Measurements from ENCODE around the gene SDC3.

The SDC3 gene

DNA sequence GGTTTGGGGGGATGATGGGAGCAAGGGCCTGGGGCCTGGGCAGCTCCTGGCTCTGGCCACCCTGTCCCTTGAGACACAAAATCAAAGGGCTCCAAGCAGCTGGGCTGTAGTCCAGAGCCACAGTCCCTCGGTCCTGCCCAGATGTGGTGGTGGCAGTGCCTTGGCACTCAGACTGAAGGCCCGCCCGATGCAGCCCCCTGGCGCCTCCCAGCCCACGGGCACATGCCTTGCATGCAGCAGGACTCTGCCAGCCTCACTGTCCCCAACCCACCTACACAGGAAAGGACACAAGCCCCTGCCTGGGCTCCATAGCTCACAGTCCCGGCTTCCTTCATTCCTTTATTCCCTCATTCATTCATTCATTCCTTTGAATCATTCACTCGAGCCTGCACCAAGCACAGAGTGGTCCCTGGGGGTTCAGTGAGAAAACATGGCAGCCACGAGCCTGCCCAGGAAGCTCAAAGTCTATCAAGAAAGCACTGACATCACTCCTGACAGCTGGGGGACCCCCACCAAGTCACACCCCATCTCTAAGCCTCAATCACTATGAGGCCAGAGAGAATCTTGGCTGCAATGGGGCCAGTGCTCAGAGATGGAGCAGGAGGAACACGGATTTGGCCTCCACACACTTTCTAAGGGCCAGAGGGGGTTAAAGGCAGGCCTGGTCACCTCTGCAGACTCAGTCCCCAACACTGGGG, 5.8 kb downstream of the SDC3 start:
- H3K9ac ChIP-seq (ENCODE audit: low read length) = peak overlapping the region; percentile 17
- DNase-seq = no peak
- H3K36me3 ChIP-seq (ENCODE audit: control insufficient read depth, insufficient read depth, low read length) = no peaks in the 10 kb centered on the region
- no peak overlapping the region for H3K4ac ChIP-seq (ENCODE audit: low read depth, low read length)
- H2BK120ac ChIP-seq (ENCODE audit: low read depth, low read length) = no peak overlapping the region
- H2AK5ac ChIP-seq (ENCODE audit: low read length) = peak overlapping the region; percentile 91
- no peak overlapping the region for H3K4me3 ChIP-seq (ENCODE audit: low read length)
- no peaks in the 10 kb centered on the region for H3K27me3 ChIP-seq (ENCODE audit: insufficient read depth, low read length, poor library complexity)
- H3K4me2 ChIP-seq (ENCODE audit: low read length) = no peak overlapping the region
- H3K79me1 ChIP-seq (ENCODE audit: low read length) = peaks cover 9% of the 10 kb centered on the region
- peaks cover 18% of the 10 kb centered on the region for H3K4me1 ChIP-seq (ENCODE audit: control insufficient read depth, low read depth, low read length)
- H3K27ac ChIP-seq (ENCODE audit: low read depth, low read length) = peak overlapping the region; percentile 19
- peak overlapping the region; percentile 80 for H3K56ac ChIP-seq (ENCODE audit: low read length)
- peaks cover 2% of the 10 kb centered on the region for H3K79me2 ChIP-seq (ENCODE audit: control insufficient read depth, insufficient read depth, low read length)
- H3K23ac ChIP-seq (ENCODE audit: low read length) = peak overlapping the region; percentile 16
- H4K8ac ChIP-seq (ENCODE audit: low read depth, low read length) = no peak overlapping the region
- H3K18ac ChIP-seq (ENCODE audit: low read length) = no peak overlapping the region
- no peak overlapping the region for H2BK15ac ChIP-seq (replicated peaks; ENCODE audit: low read depth)
- H2BK5ac ChIP-seq (ENCODE audit: low read length) = peak overlapping the region; percentile 32
- no CpG with 5 or more reads among the region's 9 CpGs for WGBS (ENCODE audit: extremely low coverage, insufficient coverage, low lambda C conversion rate)
- no peak overlapping the region for H4K5ac ChIP-seq (ENCODE audit: low read length)

DNA sequence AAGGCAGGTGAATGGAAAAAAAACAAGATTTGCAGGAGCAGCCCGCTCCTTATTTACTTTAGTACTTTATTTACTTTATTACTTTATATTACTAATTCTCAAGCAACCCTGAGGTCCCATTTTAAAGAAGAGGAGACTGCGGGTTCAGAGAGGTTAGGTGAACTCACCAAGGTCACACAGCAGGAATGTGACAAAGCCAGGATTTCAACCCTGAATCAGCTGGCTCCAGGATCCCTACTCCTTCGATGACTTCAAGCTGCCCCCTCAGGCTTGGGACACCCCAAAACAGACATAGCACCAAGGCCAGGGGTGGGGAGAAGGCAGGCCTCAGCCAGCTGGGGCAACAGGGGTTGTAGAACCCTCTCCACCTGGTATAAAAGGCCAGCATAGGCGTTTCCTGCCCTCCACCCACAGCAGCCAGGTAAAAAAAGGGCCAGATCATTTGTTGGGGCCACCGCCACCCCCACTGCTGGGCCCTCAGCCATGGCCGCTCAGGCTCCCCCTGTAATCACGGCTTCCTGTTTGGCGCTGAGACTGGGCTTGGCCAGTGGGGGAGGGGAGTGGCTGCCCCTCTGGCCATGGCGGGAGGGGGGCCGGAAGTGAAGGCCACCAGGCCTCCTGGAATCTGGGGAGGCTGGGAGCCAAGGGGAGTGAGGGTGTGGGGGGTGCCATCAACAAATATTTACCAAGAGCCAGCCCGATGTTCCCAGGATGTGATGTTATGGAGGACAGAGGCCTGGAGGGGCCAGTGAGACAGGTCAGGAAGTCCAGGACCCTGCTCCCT, 6.6 kb downstream of the SDC3 start:
- no peak overlapping the region for H4K5ac ChIP-seq (ENCODE audit: low read length)
- peak overlapping the region; percentile 34 for H3K27ac ChIP-seq (ENCODE audit: low read depth, low read length)
- peak overlapping the region; percentile 7 for H3K4ac ChIP-seq (ENCODE audit: low read depth, low read length)
- no peak overlapping the region for H2BK15ac ChIP-seq (replicated peaks; ENCODE audit: low read depth)
- peaks cover 13% of the 10 kb centered on the region for H3K4me1 ChIP-seq (ENCODE audit: control insufficient read depth, low read depth, low read length)
- H3K9ac ChIP-seq (ENCODE audit: low read length) = peak overlapping the region; percentile 17
- H3K23ac ChIP-seq (ENCODE audit: low read length) = no peak overlapping the region
- peak overlapping the region; percentile 54 for H2BK5ac ChIP-seq (ENCODE audit: low read length)
- no peak for DNase-seq
- H2AK5ac ChIP-seq (ENCODE audit: low read length) = peak overlapping the region; percentile 91
- no peaks in the 10 kb centered on the region for H3K36me3 ChIP-seq (ENCODE audit: control insufficient read depth, insufficient read depth, low read length)
- peak overlapping the region; percentile 3 for H3K18ac ChIP-seq (ENCODE audit: low read length)
- no peaks in the 10 kb centered on the region for H3K27me3 ChIP-seq (ENCODE audit: insufficient read depth, low read length, poor library complexity)
- no peak overlapping the region for H3K4me3 ChIP-seq (ENCODE audit: low read length)
- no peak overlapping the region for H3K4me2 ChIP-seq (ENCODE audit: low read length)
- WGBS (ENCODE audit: extremely low coverage, insufficient coverage, low lambda C conversion rate) = no CpG with 5 or more reads among the region's 11 CpGs
- no peaks in the 10 kb centered on the region for H3K79me2 ChIP-seq (ENCODE audit: control insufficient read depth, insufficient read depth, low read length)
- peak overlapping the region; percentile 0 for H4K8ac ChIP-seq (ENCODE audit: low read depth, low read length)
- no peak overlapping the region for H2BK120ac ChIP-seq (ENCODE audit: low read depth, low read length)
- H3K79me1 ChIP-seq (ENCODE audit: low read length) = peaks cover 5% of the 10 kb centered on the region
- H3K56ac ChIP-seq (ENCODE audit: low read length) = peak overlapping the region; percentile 80

DNA sequence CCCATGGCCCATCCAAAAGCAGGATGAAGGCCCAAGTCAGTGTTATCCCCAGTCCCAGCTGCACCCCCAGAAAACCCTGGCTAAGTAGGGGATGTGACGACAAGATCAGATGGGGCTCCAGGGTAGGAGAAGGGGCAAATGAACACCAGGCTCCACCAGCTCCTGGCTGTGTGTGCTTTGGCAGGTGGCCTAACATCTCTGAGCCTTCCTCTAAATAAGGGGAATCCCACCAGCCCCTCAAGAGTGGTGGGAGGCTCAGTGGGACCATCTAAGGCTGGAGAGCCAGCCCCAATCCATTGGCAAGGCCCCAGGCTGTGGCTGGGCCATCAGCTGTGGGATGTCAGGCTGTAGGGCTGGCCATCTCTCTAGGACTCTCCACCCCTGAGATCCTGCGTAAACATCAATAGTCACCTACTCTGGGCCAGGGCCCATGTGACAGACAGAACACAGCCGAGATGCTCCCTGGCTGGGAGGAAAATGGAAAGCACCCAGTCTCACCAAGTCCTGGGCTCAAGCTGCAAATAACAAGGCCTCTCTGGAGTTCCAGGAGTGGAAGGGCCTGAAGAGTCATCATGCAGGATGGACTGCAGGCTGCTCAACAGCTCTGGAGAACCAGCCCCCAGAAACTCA, 7.5 kb downstream of the SDC3 start:
- Histone ChIP-seq H2BK5ac (ENCODE audit: low read length) (no peak overlapping the region), H3K4me2 (ENCODE audit: low read length) (no peak overlapping the region), H3K4ac (ENCODE audit: low read depth, low read length) (no peak overlapping the region), H3K27me3 (ENCODE audit: insufficient read depth, low read length, poor library complexity) (no peaks in the 10 kb centered on the region), H2AK5ac (ENCODE audit: low read length) (no peak overlapping the region), H3K9ac (ENCODE audit: low read length) (no peak overlapping the region), H2BK120ac (ENCODE audit: low read depth, low read length) (no peak overlapping the region), H4K5ac (ENCODE audit: low read length) (no peak overlapping the region), H3K79me1 (ENCODE audit: low read length) (peaks cover 5% of the 10 kb centered on the region), H3K23ac (ENCODE audit: low read length) (no peak overlapping the region), H3K4me1 (ENCODE audit: control insufficient read depth, low read depth, low read length) (peaks cover 17% of the 10 kb centered on the region), H2BK15ac (replicated peaks; ENCODE audit: low read depth) (no peak overlapping the region), H3K79me2 (ENCODE audit: control insufficient read depth, insufficient read depth, low read length) (no peaks in the 10 kb centered on the region), H3K36me3 (ENCODE audit: control insufficient read depth, insufficient read depth, low read length) (no peaks in the 10 kb centered on the region), H3K18ac (ENCODE audit: low read length) (no peak overlapping the region), H3K56ac (ENCODE audit: low read length) (peak overlapping the region; percentile 0), H3K4me3 (ENCODE audit: low read length) (no peak overlapping the region), H4K8ac (ENCODE audit: low read depth, low read length) (no peak overlapping the region), H3K27ac (ENCODE audit: low read depth, low read length) (no peak overlapping the region)
- no CpG with 5 or more reads among the region's 3 CpGs for WGBS (ENCODE audit: extremely low coverage, insufficient coverage, low lambda C conversion rate)
- DNase-seq = no peak

DNA sequence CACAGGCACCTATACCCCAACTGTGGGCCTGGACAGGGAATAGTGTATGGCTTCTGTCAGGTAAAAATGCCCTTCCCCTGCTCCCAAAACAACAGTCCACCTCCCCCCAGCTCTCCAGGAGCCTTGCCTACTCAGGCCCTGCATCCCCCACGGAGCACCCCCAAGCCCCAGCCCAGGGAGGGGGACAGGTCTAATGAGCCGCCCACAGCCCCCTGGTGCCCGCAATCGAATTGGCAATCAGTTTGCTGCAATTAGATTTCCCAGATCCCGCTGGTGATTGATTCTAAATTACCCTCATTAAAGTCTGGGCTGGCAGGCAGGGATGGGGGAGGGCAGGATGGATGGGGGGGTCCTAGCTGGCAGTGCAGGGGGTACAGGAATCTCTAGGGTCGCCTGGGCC, 8.1 kb downstream of the SDC3 start:
- no peaks in the 10 kb centered on the region for H3K27me3 ChIP-seq (ENCODE audit: insufficient read depth, low read length, poor library complexity)
- peaks cover 19% of the 10 kb centered on the region for H3K4me1 ChIP-seq (ENCODE audit: control insufficient read depth, low read depth, low read length)
- no peak overlapping the region for H3K27ac ChIP-seq (ENCODE audit: low read depth, low read length)
- no peak overlapping the region for H2BK120ac ChIP-seq (ENCODE audit: low read depth, low read length)
- DNase-seq = no peak
- H3K23ac ChIP-seq (ENCODE audit: low read length) = no peak overlapping the region
- no peak overlapping the region for H3K56ac ChIP-seq (ENCODE audit: low read length)
- H3K18ac ChIP-seq (ENCODE audit: low read length) = no peak overlapping the region
- H4K8ac ChIP-seq (ENCODE audit: low read depth, low read length) = no peak overlapping the region
- H2BK15ac ChIP-seq (replicated peaks; ENCODE audit: low read depth) = no peak overlapping the region
- no peak overlapping the region for H4K5ac ChIP-seq (ENCODE audit: low read length)
- no peak overlapping the region for H2AK5ac ChIP-seq (ENCODE audit: low read length)
- no peak overlapping the region for H3K4ac ChIP-seq (ENCODE audit: low read depth, low read length)
- H3K4me2 ChIP-seq (ENCODE audit: low read length) = no peak overlapping the region
- no peaks in the 10 kb centered on the region for H3K36me3 ChIP-seq (ENCODE audit: control insufficient read depth, insufficient read depth, low read length)
- H2BK5ac ChIP-seq (ENCODE audit: low read length) = no peak overlapping the region
- H3K9ac ChIP-seq (ENCODE audit: low read length) = no peak overlapping the region
- no CpG with 5 or more reads among the region's 6 CpGs for WGBS (ENCODE audit: extremely low coverage, insufficient coverage, low lambda C conversion rate)
- H3K79me1 ChIP-seq (ENCODE audit: low read length) = peaks cover 5% of the 10 kb centered on the region
- H3K79me2 ChIP-seq (ENCODE audit: control insufficient read depth, insufficient read depth, low read length) = no peaks in the 10 kb centered on the region
- H3K4me3 ChIP-seq (ENCODE audit: low read length) = no peak overlapping the region

DNA sequence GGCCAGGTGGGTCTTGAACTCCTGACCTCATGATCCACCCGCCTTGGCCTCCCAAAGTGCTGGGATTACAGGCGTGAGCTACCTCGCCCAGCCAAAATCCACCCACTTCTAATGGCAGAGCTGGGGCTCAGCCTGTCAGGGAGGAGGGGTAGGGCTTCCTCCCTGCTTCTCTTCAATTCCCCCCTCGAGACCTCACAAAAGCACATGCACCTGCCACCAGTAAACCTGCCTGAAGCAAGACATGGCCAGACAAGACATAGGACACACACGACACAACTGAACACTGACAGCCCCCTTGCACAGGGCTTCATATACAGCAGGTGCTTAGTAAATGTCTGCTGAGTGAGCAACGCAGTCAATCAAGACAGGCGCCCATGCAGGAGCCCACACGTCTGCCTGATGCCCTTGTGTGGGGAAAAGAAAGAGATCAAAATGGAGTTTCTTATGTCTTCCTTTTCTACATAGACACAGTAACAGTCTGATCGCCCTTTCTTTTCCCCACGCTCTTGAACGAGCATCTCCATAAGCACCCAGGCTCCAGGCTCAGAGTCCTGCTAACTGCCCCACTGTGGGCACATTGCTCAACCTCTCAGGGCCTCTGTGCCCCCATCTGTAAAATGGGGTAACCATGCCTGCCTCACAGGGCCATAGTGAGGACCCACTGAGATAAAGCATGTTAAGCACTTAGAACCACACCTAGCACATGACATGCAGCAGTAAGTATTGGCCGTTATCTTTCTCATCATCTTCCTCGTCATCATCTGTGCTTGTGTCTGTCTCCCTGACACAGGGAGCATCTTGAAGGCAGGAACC, 8.8 kb downstream of the SDC3 start:
- no peak overlapping the region for H4K8ac ChIP-seq (ENCODE audit: low read depth, low read length)
- no peaks in the 10 kb centered on the region for H3K27me3 ChIP-seq (ENCODE audit: insufficient read depth, low read length, poor library complexity)
- H3K23ac ChIP-seq (ENCODE audit: low read length) = no peak overlapping the region
- H2BK5ac ChIP-seq (ENCODE audit: low read length) = no peak overlapping the region
- no peak overlapping the region for H3K27ac ChIP-seq (ENCODE audit: low read depth, low read length)
- WGBS (ENCODE audit: extremely low coverage, insufficient coverage, low lambda C conversion rate) = no CpG with 5 or more reads among the region's 13 CpGs
- H3K4me3 ChIP-seq (ENCODE audit: low read length) = no peak overlapping the region
- no peak overlapping the region for H4K5ac ChIP-seq (ENCODE audit: low read length)
- H3K4ac ChIP-seq (ENCODE audit: low read depth, low read length) = no peak overlapping the region
- no peak overlapping the region for H3K18ac ChIP-seq (ENCODE audit: low read length)
- H3K36me3 ChIP-seq (ENCODE audit: control insufficient read depth, insufficient read depth, low read length) = no peaks in the 10 kb centered on the region
- H3K79me1 ChIP-seq (ENCODE audit: low read length) = peaks cover 6% of the 10 kb centered on the region
- H3K56ac ChIP-seq (ENCODE audit: low read length) = no peak overlapping the region
- H3K9ac ChIP-seq (ENCODE audit: low read length) = no peak overlapping the region
- H2AK5ac ChIP-seq (ENCODE audit: low read length) = no peak overlapping the region
- no peaks in the 10 kb centered on the region for H3K79me2 ChIP-seq (ENCODE audit: control insufficient read depth, insufficient read depth, low read length)
- no peak overlapping the region for H2BK120ac ChIP-seq (ENCODE audit: low read depth, low read length)
- H3K4me2 ChIP-seq (ENCODE audit: low read length) = no peak overlapping the region
- H3K4me1 ChIP-seq (ENCODE audit: control insufficient read depth, low read depth, low read length) = peaks cover 19% of the 10 kb centered on the region
- DNase-seq = no peak
- no peak overlapping the region for H2BK15ac ChIP-seq (replicated peaks; ENCODE audit: low read depth)

Measured in mesendoderm (in vitro differentiated cells).